SU-DHL-6 (cell line): ENCODE data around the gene NOP56.

Experiments
- H2AFZ ChIP-seq: fragments of 200-600 bp; sonication (generic); 2 replicates; pipeline ENCODE4 v1.6.1; 2014; ENCODE audit warnings: low read depth, mild to moderate bottlenecking, moderate library complexity, mixed read lengths, antibody characterized with exemption, low read length; ENCODE audit not compliant: severe bottlenecking
- H3F3A ChIP-seq: fragments of 200-600 bp; shearing (Covaris generic); 2 replicates; pipeline ENCODE4 v1.6.0; 2016; ENCODE audit warnings: antibody characterized with exemption, mild to moderate bottlenecking; ENCODE audit not compliant: insufficient read depth
- H3K27ac ChIP-seq: fragments of 200-600 bp; sonication (generic); 2 replicates; pipeline ENCODE4 v1.5.1; 2016; ENCODE audit warnings: low read depth, mild to moderate bottlenecking, low read length, moderate library complexity, mixed read lengths
- H3K27me3 ChIP-seq: fragments of 200-600 bp; sonication (generic), shearing (Covaris generic); 2 replicates; pipeline ENCODE4 v1.6.0; 2014; ENCODE audit warnings: mild to moderate bottlenecking, low read length
- H3K36me3 ChIP-seq: fragments of 200-600 bp; sonication (generic); 2 replicates; pipeline ENCODE4 v1.6.1; 2014; ENCODE audit warnings: mild to moderate bottlenecking, low read length, mixed read lengths
- H3K4me2 ChIP-seq: fragments of 300-600, 200-600 bp; shearing (Covaris generic), sonication (generic); 2 replicates; pipeline ENCODE4 v1.6.0; 2014; ENCODE audit warnings: low read length, low read depth, mild to moderate bottlenecking; ENCODE audit not compliant: poor library complexity, severe bottlenecking
- H3K4me3 ChIP-seq: fragments of 200-600 bp; sonication (generic); 2 replicates; pipeline ENCODE4 v1.5.1; 2014; ENCODE audit warnings: antibody characterized with exemption, low read length, mild to moderate bottlenecking, mixed read lengths; ENCODE audit not compliant: insufficient read depth, poor library complexity, severe bottlenecking
- H3K79me2 ChIP-seq: fragments of 200-600 bp; sonication (generic); 2 replicates; pipeline ENCODE4 v1.6.1; 2014; ENCODE audit warnings: mild to moderate bottlenecking, low read length, moderate library complexity; ENCODE audit not compliant: insufficient read depth
- H3K9ac ChIP-seq: fragments of 200-600 bp; sonication (generic); 2 replicates; pipeline ENCODE4 v1.7.0; 2014; ENCODE audit warnings: mild to moderate bottlenecking, low read length
- H3K9me2 ChIP-seq: fragments of 200-600 bp; sonication (generic); replicated peaks from 2 replicates; pipeline ENCODE4 v1.6.1; 2014; ENCODE audit warnings: low read length; ENCODE audit not compliant: insufficient read depth
- H3K9me3 ChIP-seq: fragments of 200-600 bp; sonication (generic); 2 replicates; pipeline ENCODE4 v1.6.1; 2014; ENCODE audit warnings: low read length, mixed read lengths; ENCODE audit not compliant: insufficient read depth
- H4K20me1 ChIP-seq: fragments of 200-600 bp; sonication (generic); 2 replicates; pipeline ENCODE4 v1.6.1; 2014; ENCODE audit warnings: low read depth, mild to moderate bottlenecking, antibody characterized with exemption, low read length, moderate library complexity, mixed read lengths
- EZH2phosphoT487 ChIP-seq: fragments of 200-600 bp; sonication (generic), shearing (Covaris generic); conservative IDR thresholded peaks from 2 replicates; pipeline ENCODE4 v1.6.1; 2018; ENCODE audit warnings: mild to moderate bottlenecking, antibody characterized with exemption, low read length, moderate library complexity, mixed read lengths
- TF ChIP-seq, protein P1 (sequence below): fragments of 200-600 bp; sonication (generic); IDR thresholded peaks from one replicate; pipeline ENCODE4 v1.5.1; 2017; ENCODE audit warnings: antibody characterized with exemption, mild to moderate bottlenecking, low read length, moderate library complexity; ENCODE audit not compliant: insufficient read depth, poor library complexity, severe bottlenecking

NOP56 gene

DNA sequence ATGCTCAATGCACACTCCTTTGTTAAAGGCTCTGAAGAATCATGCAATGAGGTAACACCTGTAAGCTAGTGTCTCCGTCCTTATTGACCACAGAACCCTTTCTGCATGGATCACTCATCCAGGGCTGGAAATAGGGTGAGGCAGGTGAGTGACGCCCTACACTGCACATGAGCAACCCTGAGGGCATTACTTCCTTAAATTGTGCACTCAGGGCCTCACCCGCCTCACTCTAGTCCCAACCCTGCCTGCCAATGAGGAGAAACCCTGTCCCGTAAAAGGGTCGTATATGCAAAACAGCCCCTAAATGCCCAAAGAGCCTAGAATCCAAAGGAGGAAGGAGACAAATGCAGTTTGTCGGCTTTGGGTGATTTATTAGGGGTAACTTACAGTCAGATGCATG lies 33.6 kb upstream of the NOP56 start:
- Histone ChIP-seq H3K9ac (no peak overlapping the region), H2AFZ (no peak overlapping the region), H3K4me3 (no peak overlapping the region), H3K9me3 (no peaks in the 10 kb centered on the region), H3K27ac (no peak overlapping the region), H3K4me2 (no peak overlapping the region), H3K9me2 (no peaks in the 10 kb centered on the region), H4K20me1 (no peaks in the 10 kb centered on the region), H3K79me2 (no peaks in the 10 kb centered on the region), H3K36me3 (no peaks in the 10 kb centered on the region), H3K27me3 (no peaks in the 10 kb centered on the region), H3F3A (no peaks in the 10 kb centered on the region)
- TF ChIP-seq EZH2phosphoT487 = no peak
- TF ChIP-seq, protein P1, sequence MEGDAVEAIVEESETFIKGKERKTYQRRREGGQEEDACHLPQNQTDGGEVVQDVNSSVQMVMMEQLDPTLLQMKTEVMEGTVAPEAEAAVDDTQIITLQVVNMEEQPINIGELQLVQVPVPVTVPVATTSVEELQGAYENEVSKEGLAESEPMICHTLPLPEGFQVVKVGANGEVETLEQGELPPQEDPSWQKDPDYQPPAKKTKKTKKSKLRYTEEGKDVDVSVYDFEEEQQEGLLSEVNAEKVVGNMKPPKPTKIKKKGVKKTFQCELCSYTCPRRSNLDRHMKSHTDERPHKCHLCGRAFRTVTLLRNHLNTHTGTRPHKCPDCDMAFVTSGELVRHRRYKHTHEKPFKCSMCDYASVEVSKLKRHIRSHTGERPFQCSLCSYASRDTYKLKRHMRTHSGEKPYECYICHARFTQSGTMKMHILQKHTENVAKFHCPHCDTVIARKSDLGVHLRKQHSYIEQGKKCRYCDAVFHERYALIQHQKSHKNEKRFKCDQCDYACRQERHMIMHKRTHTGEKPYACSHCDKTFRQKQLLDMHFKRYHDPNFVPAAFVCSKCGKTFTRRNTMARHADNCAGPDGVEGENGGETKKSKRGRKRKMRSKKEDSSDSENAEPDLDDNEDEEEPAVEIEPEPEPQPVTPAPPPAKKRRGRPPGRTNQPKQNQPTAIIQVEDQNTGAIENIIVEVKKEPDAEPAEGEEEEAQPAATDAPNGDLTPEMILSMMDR = no peak

DNA sequence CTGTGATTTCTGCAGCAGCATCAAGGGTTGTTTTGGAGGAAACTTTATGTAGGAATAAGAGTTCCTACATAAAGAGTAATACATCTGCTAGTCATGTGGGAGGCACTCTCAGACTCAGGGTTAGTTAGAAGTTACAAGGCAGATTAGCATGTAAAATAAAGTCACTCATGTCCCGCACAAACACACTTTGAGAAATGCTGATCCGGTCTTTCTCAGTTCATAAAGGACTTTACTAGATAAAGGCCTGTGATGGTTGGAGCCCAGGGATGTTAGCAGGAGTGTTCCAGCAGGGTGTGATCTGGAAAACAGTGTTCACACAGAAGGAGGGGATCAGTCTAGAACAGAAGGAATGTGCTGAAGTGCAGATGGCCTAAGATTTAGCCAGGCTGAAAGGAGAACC lies 33.1 kb upstream of the NOP56 start:
- H2AFZ ChIP-seq = no peak overlapping the region
- H3K4me2 ChIP-seq = no peak overlapping the region
- H3K9me3 ChIP-seq = no peaks in the 10 kb centered on the region
- no peak for TF ChIP-seq EZH2phosphoT487
- TF ChIP-seq, protein P1 = no peak
- no peaks in the 10 kb centered on the region for H3F3A ChIP-seq
- H3K27ac ChIP-seq = no peak overlapping the region
- no peak overlapping the region for H3K9ac ChIP-seq
- H3K36me3 ChIP-seq = no peaks in the 10 kb centered on the region
- no peaks in the 10 kb centered on the region for H3K79me2 ChIP-seq
- H3K27me3 ChIP-seq = no peaks in the 10 kb centered on the region
- H3K9me2 ChIP-seq = no peaks in the 10 kb centered on the region
- no peaks in the 10 kb centered on the region for H4K20me1 ChIP-seq
- no peak overlapping the region for H3K4me3 ChIP-seq

DNA sequence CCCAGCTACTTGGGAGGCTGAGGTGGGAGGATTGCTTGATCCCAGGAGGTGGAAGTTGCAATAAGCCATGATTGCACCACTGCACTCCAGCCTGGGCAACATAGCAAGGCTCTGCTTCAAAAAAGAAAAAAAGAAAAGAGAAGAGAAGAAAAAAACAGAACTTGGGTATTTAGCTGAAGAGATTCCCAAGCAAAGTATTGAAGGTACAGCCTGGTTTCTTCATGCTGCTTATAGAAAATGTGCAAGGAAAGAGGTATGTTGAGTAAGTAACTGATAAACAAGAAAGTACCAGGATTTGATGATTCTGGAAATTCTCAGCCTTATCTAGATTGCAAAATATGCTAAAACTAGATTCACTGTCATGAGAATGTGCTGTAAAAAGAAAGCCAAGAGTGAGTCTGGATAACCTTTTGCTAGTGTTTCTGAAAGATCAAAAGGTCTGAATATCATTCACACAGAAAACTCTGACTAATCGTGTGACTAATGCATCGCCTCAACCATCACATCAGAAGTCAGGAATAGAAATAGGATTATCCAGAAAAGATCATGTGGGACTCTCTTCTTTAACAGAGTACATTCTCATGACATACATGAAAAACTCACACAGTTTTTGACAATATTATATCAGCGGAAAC lies 32.4 kb upstream of the NOP56 start:
- H3K9me3 ChIP-seq = no peaks in the 10 kb centered on the region
- no peaks in the 10 kb centered on the region for H4K20me1 ChIP-seq
- no peak overlapping the region for H3K4me3 ChIP-seq
- H3F3A ChIP-seq = no peaks in the 10 kb centered on the region
- no peak overlapping the region for H3K27ac ChIP-seq
- H3K36me3 ChIP-seq = no peaks in the 10 kb centered on the region
- H3K27me3 ChIP-seq = no peaks in the 10 kb centered on the region
- no peak overlapping the region for H3K9ac ChIP-seq
- H2AFZ ChIP-seq = no peak overlapping the region
- H3K79me2 ChIP-seq = no peaks in the 10 kb centered on the region
- no peak overlapping the region for H3K4me2 ChIP-seq
- TF ChIP-seq, protein P1 = no peak
- H3K9me2 ChIP-seq = no peaks in the 10 kb centered on the region
